GM12801 (cell line): ENCODE results near the gene RAPGEF2.

Experiments
- CTCF ChIP-seq: IDR thresholded peaks from one replicate; pipeline ENCODE4 v1.5.1; 2011; ENCODE audit warnings: control low read depth; ENCODE audit not compliant: insufficient read length; ENCODE audit errors: extremely low read depth

The RAPGEF2 gene

GRCh38 chr4:159232465-159233106 lies 129.7 kb downstream of the RAPGEF2 start:
- TF ChIP-seq CTCF: no peak

DNA sequence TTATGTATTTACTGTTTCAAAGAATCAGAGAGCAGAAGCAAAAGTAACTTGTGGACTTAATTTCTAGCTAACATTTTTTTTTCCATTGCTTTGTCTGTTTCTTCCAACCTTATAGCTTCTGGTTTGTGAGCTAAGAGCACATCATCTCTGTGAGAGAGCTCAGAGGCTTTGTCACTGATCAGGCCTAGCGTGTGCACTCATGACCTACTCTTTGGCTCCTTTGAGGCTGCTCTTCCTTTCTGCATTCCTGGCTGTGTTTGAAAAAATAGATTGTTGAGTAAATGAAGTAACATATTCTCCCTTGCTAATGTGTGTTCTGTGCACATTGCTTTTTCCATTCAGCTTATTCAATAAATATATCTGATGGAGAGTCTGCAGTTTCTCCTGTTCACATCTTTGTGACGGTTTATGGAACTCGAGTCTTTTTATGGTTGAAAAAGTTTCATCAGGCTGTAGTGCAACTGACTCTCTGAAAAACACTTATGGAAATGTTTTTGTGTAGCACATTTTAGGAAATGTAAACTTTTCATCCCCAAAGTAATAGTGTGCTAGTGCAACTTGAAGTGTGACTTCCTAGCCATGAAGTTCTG lies 133.0 kb downstream of the RAPGEF2 start:
- no peak for TF ChIP-seq CTCF

- no peak for TF ChIP-seq CTCF
These were observed 135.1 kb downstream of the RAPGEF2 start for GRCh38 chr4:159237975-159238374.

- TF ChIP-seq CTCF: no peak
These were observed 135.8 kb downstream of the RAPGEF2 start for GRCh38 chr4:159238631-159239030.

DNA sequence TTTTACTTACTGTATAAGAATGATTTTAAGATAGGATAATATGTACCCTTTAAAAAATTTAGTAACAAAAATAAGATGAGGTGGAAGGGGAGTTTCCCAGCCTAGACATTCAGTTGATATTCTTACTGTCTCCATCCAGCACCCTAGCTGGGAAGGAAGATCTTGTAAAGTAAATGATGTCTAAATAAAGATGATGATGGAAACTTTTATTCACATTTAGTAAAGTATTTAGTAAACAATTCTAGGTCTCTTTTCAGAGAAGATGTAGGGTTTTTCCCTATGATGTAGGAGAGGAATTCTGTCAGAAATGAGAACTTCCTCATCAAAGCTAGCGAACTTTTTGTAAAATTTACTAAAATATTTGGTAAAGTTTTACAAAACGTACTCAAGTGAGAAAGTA lies 136.8 kb downstream of the RAPGEF2 start:
- TF ChIP-seq CTCF: no peak

- TF ChIP-seq CTCF: no peak
These were observed 137.2 kb downstream of the RAPGEF2 start for GRCh38 chr4:159240046-159240445.

- TF ChIP-seq CTCF: no peak
These were observed 137.8 kb downstream of the RAPGEF2 start for GRCh38 chr4:159240687-159241086.
